Esophagus squamous epithelium (tissue), 5 donors: ENCODE results near the gene SLC30A3. TPM values are rescaled to one million over a fixed set of nuclear protein-coding genes. Genes with fewer than 3 reads are reported as not detected.
A peak's percentile ranks its signal among the peaks of the same experiment; 100 is the strongest.

ENCODE experiments used
- DNase-seq: peaks from one replicate; lab custom pipeline; 2025; lab: John Stamatoyannopoulos, UW
- H3K27ac ChIP-seq, 4 donors: fragments of 200-600 bp; sonication (generic); one replicate each; pipeline ENCODE4 v1.5.1; 2016 to 2019; ENCODE audit warnings: mild to moderate bottlenecking in 1 of 4
- H3K27me3 ChIP-seq, 4 donors: fragments of 200-600 bp; sonication (generic); 1 replicate in 3 of 4; 2 replicates in 1 of 4; pipeline versions ENCODE4 v1.5.1 to v1.6.0; 2017 to 2021; ENCODE audit warnings: antibody characterized with exemption in 1 of 4
- H3K36me3 ChIP-seq, 3 donors: fragments of 200-600 bp; sonication (generic); one replicate each; pipeline ENCODE4 v1.5.1; 2016 to 2019
- H3K4me1 ChIP-seq, 3 donors: fragments of 200-600 bp; sonication (generic); one replicate each; pipeline ENCODE4 v1.5.1; 2017 to 2019
- H3K4me3 ChIP-seq, 4 donors: fragments of 200-600 bp; sonication (generic); 1 replicate in 3 of 4; 2 replicates in 1 of 4; pipeline ENCODE4 v1.5.1; 2016 to 2019; ENCODE audit warnings: mild to moderate bottlenecking in 2 of 4, moderate library complexity in 1 of 4
- H3K9me3 ChIP-seq, 3 donors: fragments of 200-600 bp; sonication (generic); one replicate each; pipeline ENCODE4 v1.5.1; 2016 to 2019
- POLR2A ChIP-seq, 4 donors: fragments of 450-650 bp; IDR thresholded peaks; one replicate each; pipeline ENCODE4 v1.6.1; 2017; ENCODE audit warnings: antibody characterized with exemption in 4 of 4, mild to moderate bottlenecking in 4 of 4, moderate library complexity in 3 of 4
- WGBS, 2 donors: methylation state at CpG; one replicate each; pipeline ENCODE4 v1.1.5; 2018; 5-methylcytosine and 5-hydroxymethylcytosine counted together
- intact Hi-C: fragments of 100-400 bp; cut with DNase I; formaldehyde crosslinking; loops from one replicate; pipeline ENCODE4 v1.15.0; 2022
- total RNA-seq, 4 donors: library from RNA; depleted of rRNA; stranded (reverse); fragments of >200 nt; gene quantifications; one replicate each; pipeline ENCODE4 v1.1.0, GENCODE V29; 2016
- TF ChIP-seq, protein P1 (sequence below), 6 experiments: fragments of 450-650 bp in 4 of 6; fragments of 200-600 bp in 2 of 6; sonication (generic) in 2 of 6; IDR thresholded peaks; one replicate each; pipeline ENCODE4 v1.5.1; 2016 to 2019; ENCODE audit warnings: antibody characterized with exemption in 6 of 6, mild to moderate bottlenecking in 4 of 6, moderate library complexity in 4 of 6
- donor health status: DM: yes; HTN: yes; CAD: no.

SLC30A3 gene
- total RNA-seq, 4 donors from 2014 or later, result 0.18 to 0.19 TPM; not detected in 2

DNA sequence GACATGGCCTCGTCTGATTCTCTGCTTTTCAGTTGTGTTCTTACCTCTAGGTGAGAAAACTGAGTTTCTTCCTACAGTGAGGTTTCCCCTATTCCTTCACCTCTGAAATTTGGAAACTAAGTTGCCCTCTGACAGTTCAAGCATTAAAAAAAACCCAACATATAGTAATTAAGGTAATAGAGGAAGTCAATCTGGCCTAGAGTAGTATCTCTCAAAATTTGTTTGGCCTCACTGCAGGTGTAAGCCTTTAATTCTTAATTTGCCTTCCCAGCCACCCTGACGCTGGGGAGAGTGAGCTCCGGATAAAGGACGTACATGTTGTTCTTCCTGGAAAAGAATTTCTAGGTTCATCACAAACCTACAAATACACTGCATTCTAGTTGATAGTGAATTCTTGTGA, 44.2 kb downstream of the SLC30A3 start:
- intact Hi-C loops, result no loop called here
- H3K4me3 ChIP-seq, result peak overlapping the region in 1 of 4 donors; percentile 72

DNA sequence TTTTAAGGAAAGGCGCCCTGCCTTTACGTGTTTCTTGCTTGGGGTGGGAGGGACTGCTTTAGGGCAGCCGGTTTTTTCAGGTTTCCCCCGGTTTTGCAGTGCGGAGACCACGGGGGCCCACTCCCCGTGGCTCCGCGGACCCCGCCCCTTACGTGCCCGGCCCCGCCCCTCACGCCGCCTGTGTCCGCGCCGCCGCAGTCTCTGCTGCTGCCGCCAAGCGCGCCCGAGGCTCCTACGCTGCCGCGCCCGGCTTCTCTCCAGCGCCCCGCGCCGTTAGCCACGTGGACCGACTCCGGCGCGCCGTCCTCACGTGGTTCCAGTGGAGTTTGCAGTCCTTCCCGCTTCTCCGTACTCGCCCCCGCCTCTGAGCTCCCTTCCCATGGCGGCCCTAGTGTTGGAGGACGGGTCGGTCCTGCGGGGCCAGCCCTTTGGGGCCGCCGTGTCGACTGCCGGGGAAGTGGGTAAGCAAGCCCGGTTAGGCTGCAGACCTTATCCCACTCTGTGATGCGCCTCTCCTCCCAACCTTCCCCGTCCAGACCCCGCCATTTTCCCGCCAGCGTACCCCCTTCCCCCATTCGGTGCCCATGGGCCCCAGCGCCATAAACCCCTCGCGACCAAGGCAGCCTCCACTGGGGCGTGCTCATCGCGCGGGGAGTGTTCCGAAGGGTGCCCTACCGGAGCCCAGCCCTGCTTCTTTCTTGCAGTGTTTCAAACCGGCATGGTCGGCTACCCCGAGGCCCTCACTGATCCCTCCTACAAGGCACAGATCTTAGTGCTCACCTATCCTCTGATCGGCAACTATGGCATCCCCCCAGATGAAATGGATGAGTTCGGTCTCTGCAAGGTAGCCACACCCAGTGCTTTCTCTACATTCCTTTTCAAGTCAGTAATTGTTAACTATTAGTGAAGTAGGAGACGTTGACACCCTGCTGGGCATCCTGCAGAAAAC, 45.4 kb downstream of the SLC30A3 start, which contains the start of gene CAD:
Gene CAD, plus strand, starts transcription at position 197 of the 949 bp plus-strand sequence. Its CDS starts 183 bp downstream, at position 380.
- Histone ChIP-seq H3K9me3 (no peaks in the 10 kb centered on the region), H3K27ac (peak within 1 kb of the TSS; percentile 74 to 85 (median 81)), H3K4me3 (peak within 1 kb of the TSS; percentile 50 to 72 (median 68)), H3K36me3 (peaks cover 0 to 45% (median 5%) of the 10 kb centered on the region in 3 donors), H3K27me3 (no peaks in the 10 kb centered on the region), H3K4me1 (peaks cover 13 to 36% (median 23%) of the 10 kb centered on the region in 3 donors)
- no peak for DNase-seq
- 1% methylated on average over 17 to 32 of the region's 72 CpGs for WGBS, 2 donors
- no peak for TF ChIP-seq POLR2A (IDR thresholded peaks at IDR 0.05)
- TF ChIP-seq, protein P1, sequence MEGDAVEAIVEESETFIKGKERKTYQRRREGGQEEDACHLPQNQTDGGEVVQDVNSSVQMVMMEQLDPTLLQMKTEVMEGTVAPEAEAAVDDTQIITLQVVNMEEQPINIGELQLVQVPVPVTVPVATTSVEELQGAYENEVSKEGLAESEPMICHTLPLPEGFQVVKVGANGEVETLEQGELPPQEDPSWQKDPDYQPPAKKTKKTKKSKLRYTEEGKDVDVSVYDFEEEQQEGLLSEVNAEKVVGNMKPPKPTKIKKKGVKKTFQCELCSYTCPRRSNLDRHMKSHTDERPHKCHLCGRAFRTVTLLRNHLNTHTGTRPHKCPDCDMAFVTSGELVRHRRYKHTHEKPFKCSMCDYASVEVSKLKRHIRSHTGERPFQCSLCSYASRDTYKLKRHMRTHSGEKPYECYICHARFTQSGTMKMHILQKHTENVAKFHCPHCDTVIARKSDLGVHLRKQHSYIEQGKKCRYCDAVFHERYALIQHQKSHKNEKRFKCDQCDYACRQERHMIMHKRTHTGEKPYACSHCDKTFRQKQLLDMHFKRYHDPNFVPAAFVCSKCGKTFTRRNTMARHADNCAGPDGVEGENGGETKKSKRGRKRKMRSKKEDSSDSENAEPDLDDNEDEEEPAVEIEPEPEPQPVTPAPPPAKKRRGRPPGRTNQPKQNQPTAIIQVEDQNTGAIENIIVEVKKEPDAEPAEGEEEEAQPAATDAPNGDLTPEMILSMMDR (IDR thresholded peaks at IDR 0.05), result peak in 3 of 6 experiments; percentile 9 to 40 (median 16)
- intact Hi-C loops, result no loop called here

More for the DNA sequence above, 44.2 kb downstream of the SLC30A3 start:
- 77 to 88% methylated on average over 4 of the region's 4 CpGs for WGBS, 2 donors
- Histone ChIP-seq H3K9me3 (no peaks in the 10 kb centered on the region), H3K36me3 (peaks cover 0 to 57% (median 13%) of the 10 kb centered on the region in 3 donors), H3K4me1 (peaks cover 6 to 27% (median 17%) of the 10 kb centered on the region in 3 donors), H3K27me3 (no peaks in the 10 kb centered on the region), H3K27ac (no peak overlapping the region)
- no peak for TF ChIP-seq POLR2A (IDR thresholded peaks at IDR 0.05)
- TF ChIP-seq, protein P1 (IDR thresholded peaks at IDR 0.05), result no peak
- DNase-seq, result no peak

DNA sequence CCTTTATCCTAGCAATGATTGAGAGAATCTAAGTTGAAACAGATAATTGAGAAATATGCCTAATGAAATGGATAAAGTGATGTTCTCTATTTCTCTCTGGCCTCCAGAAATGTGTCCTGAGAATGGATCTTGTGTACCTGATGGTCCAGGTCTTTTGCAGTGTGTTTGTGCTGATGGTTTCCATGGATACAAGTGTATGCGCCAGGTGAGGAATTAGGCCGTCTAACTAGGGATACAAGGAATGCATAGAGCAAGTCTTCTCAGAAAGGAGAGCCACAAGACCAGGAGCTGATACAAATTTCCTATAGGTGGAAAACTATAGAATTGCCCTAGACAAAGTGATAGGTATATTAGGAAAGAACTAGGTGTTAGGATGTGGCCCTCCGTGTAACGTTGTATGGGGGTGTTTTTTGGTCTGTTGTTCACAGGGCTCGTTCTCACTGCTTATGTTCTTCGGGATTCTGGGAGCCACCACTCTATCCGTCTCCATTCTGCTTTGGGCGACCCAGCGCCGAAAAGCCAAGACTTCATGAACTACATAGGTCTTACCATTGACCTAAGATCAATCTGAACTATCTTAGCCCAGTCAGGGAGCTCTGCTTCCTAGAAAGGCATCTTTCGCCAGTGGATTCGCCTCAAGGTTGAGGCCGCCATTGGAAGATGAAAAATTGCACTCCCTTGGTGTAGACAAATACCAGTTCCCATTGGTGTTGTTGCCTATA, 46.3 kb downstream of the SLC30A3 start:
- TF ChIP-seq POLR2A (IDR thresholded peaks at IDR 0.05), result no peak
- TF ChIP-seq, protein P1 (IDR thresholded peaks at IDR 0.05), result no peak
- 71 to 78% methylated on average over 13 of the region's 13 CpGs for WGBS, 2 donors
- peaks cover 0 to 36% (median 0%) of the 10 kb centered on the region in 3 donors for H3K36me3 ChIP-seq

DNA sequence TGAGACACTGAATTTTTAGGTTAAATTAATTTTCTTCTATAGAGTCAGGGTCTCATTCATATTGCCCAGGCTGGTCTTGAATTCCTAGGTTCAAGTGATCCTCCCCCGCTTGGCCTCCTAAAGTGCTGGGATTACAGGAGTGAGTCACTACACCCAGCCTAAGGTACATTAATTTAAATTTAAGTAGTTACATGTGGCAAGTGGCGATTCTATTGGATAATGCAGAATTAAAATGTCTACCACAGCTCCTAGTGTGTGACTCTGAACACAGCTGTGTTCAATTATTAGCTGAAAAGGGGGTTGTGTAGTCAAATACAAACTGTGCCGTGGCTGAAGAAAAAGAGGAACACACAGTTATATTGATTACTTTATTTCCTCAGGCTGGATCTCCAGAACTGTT, 47.9 kb downstream of the SLC30A3 start:
- Histone ChIP-seq H3K36me3 (peaks cover 0 to 24% (median 0%) of the 10 kb centered on the region in 3 donors), H3K9me3 (no peaks in the 10 kb centered on the region), H3K4me3 (no peak overlapping the region), H3K27ac (no peak overlapping the region), H3K4me1 (peaks cover 18 to 53% (median 32%) of the 10 kb centered on the region in 3 donors), H3K27me3 (no peaks in the 10 kb centered on the region)
- intact Hi-C loops, result no loop called here
- WGBS, 2 donors, result 61 to 67% methylated on average over 3 of the region's 3 CpGs
- no peak for DNase-seq
- TF ChIP-seq, protein P1 (IDR thresholded peaks at IDR 0.05), result no peak

More for the DNA sequence above, 46.3 kb downstream of the SLC30A3 start:
- H3K4me3 ChIP-seq, result peak overlapping the region; percentile 50 to 72 (median 68)
- peak overlapping the region; percentile 74 to 85 (median 81) for H3K27ac ChIP-seq
- H3K9me3 ChIP-seq, result no peaks in the 10 kb centered on the region
- intact Hi-C loops, result no loop called here
- DNase-seq, result no peak
- peaks cover 13 to 36% (median 23%) of the 10 kb centered on the region in 3 donors for H3K4me1 ChIP-seq
- H3K27me3 ChIP-seq, result no peaks in the 10 kb centered on the region
